ENCODE data around the gene ARRDC1. TPM values are rescaled to one million over a fixed set of nuclear protein-coding genes. Genes with fewer than 3 reads are reported as not detected.

Gene ARRDC1
- polyA plus RNA-seq: 2.4 TPM in 1 of 2 replicates, not detected in the other

GRCh38 chr9:137605121-137606004 lies at the start of gene ARRDC1:
Gene ARRDC1, plus strand, starts transcription at chr9:137605686. Its CDS starts 32 bp downstream, at chr9:137605718.

GRCh38 chr9:137578518-137579258 lies 26.8 kb upstream of the ARRDC1 start, which contains the start of gene DPH7:
Gene DPH7, minus strand, starts transcription at chr9:137578925. Its CDS starts 148 bp downstream, at chr9:137578777.

GRCh38 chr9:137590469-137591383 lies 14.8 kb upstream of the ARRDC1 start, which contains the start of gene ZMYND19:
Gene ZMYND19, minus strand, starts transcription at chr9:137590512. Its CDS starts 249 bp downstream, at chr9:137590263.

GRCh38 chr9:137618105-137619067 lies 12.9 kb downstream of the ARRDC1 start, which contains the start of gene EHMT1:
Gene EHMT1, plus strand, starts transcription at chr9:137619005. Its CDS starts 24 bp downstream, at chr9:137619029.

Other genes starting within 250 kb of the ARRDC1 start
- 1.2 TPM in 1 of 2 replicates, not detected in the other for gene EXD3, start 182.5 kb upstream of the ARRDC1 start, polyA plus RNA-seq
- gene NOXA1, start 182.3 kb upstream of the ARRDC1 start, polyA plus RNA-seq: not detected in 2 replicates
- not detected in 2 replicates for gene ENTPD8, start 164.3 kb upstream of the ARRDC1 start, polyA plus RNA-seq
- gene NSMF, start 146.4 kb upstream of the ARRDC1 start, polyA plus RNA-seq: 0.07 and 0.43 TPM in 2 replicates
- gene PNPLA7, start 55.3 kb upstream of the ARRDC1 start, polyA plus RNA-seq: 1.1 TPM in 1 of 2 replicates, not detected in the other
- 9.4 and 28.4 TPM in 2 replicates for gene MRPL41, start 53.8 kb upstream of the ARRDC1 start, polyA plus RNA-seq
- gene DPH7, start 26.8 kb upstream of the ARRDC1 start, polyA plus RNA-seq: 2.9 and 3.4 TPM in 2 replicates
- 5.3 and 7.3 TPM in 2 replicates for gene ZMYND19, start 15.2 kb upstream of the ARRDC1 start, polyA plus RNA-seq
- gene EHMT1, start 13.3 kb downstream of the ARRDC1 start, polyA plus RNA-seq: 6.5 and 11.2 TPM in 2 replicates